NOMO-1 treated with DMSO at 0.1 percent for 48 hours (cell line): ENCODE data around the gene LGMN.

ENCODE experiments used
- DNase-seq: peaks from one replicate; lab custom pipeline; 2025; ENCODE audit not compliant: unreplicated experiment; lab: John Stamatoyannopoulos, UW

The LGMN gene

GRCh38 chr14:92729634-92730358 is 18.6 kb downstream of the LGMN start:
- peak; percentile 92 for DNase-seq

- DNase-seq = no peak
Observed at GRCh38 chr14:92728759-92729364, 19.6 kb downstream of the LGMN start.

DNA sequence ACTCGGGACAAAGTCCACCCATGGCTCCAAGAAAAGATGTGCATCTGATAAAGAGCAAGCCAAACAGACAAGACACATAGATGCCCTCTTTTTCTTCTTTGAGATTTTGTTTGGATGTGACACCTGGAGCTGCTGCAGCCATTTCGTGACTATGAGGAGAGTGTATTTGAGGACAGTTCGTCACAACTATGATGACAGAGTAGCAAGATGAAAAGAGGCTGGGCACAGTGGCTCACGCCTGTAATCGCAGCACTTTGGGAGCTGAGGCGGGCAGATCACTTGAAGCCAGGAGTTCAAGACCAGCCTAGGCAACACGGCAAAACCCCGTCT is 21.5 kb downstream of the LGMN start:
- no peak for DNase-seq

DNA sequence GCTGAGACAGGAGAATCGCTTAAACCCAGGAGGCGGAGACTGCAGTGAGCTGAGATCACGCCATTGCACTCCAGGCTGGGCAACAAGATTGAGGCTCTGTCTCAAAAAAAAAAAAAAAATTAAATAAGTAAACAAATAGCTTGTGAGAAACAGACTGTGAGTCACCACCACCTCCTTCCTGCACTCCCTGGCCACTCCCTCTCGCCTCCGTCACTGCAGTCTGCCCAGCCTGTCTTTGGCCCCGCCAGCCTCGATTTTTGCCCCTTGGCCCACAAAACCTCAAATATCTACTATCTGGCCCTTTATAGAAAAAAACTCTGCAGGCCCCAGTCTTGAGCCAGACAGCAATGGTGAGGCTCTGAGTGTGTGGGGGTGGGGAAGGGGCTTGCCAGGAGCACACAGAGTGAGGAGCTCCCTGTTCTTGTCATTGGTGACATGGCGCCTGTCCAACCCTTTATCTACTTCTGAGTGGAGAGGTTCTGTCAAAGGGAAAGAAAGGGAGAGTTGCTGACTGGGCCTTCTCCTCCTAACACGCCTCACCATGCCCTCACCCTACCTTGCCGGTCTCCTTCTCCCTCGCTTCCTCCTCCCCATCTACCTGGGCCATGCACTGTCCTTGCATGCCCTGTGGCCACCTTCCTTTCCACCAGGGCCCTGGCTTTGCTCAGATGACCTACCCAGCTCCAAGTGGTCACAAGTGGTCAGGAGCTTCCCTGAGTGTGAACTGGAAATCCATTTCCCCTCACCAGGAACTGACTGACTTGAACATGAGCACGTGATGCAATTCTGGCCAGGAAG is 22.1 kb downstream of the LGMN start:
- peak; percentile 47 for DNase-seq

- peak; percentile 91 for DNase-seq
Observed at GRCh38 chr14:92724516-92725340, 23.7 kb downstream of the LGMN start.

GRCh38 chr14:92719890-92720323 is 28.5 kb downstream of the LGMN start:
- no peak for DNase-seq

GRCh38 chr14:92719421-92719820 is 29.0 kb downstream of the LGMN start:
- no peak for DNase-seq

- no peak for DNase-seq
Observed at GRCh38 chr14:92718664-92719063, 29.8 kb downstream of the LGMN start.

DNA sequence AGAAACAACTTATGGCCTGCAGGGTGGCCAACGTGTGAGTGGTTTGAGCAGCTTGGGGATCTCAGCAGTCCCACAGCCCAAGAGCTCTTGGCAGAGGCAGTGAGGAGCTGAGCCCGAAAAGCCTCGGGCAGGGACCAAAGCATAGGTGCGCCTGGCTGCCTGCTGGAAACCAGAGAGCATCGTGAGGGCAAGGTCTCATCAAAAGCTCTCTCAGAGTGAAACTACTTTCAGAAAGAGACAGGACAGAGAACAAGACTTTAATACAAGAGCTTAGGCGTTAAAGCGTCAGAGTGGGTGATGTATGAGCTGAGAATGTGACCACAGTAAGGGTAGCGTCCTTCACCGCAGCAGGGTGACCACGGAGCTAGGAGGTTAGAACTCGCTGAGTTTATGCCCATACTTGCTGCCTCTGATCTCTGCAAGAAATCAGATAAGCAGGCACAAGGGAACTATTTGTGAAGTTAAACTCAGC is 30.8 kb downstream of the LGMN start:
- no peak for DNase-seq

GRCh38 chr14:92716131-92716530 is 32.3 kb downstream of the LGMN start:
- DNase-seq = no peak

DNA sequence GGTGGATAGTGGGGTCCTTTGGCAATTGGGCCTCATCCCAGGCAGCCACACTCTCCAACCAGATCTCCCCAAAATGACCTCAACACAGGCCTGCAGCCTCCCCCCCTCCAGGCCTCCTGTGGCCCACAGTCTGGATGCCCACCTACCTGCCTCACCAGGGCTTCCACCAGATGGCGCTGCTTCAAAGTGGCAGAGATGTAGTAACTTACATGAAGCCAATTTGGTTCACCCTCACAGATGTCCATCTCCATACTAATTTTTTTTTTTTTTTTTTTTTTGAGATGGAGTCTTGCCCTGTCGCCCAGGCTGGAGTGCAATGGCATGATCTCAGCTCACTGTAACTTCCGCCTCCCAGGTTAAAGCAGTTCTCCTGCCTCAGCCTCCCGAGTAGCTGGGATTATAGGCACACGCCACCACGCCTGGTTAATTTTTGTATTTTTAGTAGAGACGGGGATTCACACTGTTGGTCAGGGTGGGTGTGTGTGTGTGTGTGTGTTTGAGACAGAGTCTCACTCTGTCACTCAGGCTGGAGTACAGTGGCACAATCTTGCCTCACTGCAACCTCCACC is 33.6 kb downstream of the LGMN start:
- peak; percentile 30 for DNase-seq

DNA sequence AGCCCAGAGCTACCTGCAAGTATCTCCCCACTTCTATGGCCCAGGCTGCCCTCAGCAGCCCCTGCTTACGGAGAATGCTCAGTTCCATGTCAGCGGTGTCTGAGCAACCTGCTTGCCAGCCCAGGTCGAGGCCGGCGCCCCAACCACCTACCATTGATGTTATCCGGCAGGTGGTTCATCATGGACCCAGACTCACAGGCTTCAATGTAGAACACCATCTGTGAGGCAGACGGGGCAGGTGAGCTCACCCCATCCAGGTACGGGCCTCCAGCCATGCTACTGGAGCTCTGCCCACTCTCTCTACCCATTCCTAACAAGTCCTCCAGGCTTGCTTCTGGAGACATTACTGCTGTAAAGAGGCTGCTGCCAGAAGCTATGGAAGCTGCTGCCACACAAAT is 35.8 kb downstream of the LGMN start:
- DNase-seq = no peak

DNA sequence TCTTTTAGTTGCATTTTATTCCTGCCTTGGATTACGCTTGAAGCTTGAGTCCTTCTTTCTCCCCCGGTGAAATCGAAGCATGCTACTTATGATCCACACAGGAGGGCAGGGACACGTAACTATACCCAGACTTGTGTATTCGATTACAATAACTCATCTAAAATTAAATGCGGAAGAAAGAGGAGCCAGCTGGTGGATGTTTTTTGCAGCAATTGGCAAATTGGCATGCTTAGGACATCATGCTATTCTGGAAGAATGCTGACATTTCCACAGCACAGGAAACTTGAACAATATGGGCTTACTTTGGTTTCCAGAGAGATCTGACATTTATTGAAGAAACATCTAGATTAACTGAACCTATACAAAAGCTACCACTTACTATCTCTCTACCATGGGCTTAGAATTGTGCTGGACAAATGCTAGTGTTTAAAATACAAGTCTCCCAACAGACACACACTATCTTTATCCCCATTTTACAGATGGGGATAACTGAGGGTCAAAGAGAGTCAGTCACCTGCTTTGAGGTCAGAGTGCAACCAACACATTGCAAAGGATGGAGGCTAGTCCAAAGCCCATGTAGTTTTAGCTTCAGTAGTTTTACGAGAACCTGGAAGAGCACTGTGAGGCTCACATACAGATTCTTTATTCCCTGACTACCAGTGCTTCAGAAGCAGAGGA is 36.3 kb downstream of the LGMN start:
- no peak for DNase-seq

DNA sequence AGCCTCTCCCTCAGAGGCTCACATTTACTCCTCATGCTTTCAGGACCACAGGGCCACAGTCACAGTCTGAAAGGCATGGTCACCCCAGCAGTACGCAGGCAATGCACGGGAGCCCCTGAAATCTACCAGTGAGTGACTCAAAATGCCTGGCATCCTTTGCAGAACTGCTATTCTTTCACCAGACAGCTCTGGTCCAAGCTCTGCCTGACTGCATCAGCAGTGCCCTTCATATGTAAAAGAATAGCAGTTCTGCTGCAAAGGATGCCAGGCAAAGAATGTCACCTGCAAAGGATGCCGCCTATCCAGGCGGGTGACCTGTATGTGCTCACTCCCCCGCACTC is 38.5 kb downstream of the LGMN start:
- DNase-seq = no peak

DNA sequence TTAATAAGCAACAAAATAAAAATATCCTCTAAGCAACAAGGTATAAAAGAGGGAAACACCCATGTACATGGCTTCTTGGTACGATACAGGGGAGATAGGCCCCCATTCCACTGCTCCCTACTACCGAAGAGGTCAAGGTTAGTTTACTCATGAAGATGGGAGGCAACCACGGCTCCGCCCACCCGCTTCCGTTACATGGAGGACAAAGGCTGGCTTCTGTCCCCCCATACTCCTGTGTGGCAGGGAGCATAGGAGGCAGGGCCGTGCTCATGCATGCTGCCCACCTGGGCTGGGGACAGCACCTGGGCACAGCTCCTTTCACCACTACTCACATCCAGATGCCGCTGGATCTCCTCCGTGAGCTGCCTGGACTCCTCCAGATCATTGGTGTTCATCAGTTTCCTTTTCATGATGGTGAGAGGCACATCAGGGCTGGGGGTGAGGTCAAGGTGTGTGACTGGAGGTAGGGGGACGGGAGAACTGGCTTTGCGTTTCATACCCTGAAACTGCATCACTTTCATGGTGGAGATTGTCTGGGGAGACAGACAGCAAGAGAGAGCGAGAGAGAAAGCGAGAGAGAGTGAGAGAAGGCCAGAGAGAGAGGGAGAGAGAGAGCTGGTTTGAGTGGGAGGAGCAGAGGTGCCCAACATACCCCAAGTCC is 39.0 kb downstream of the LGMN start:
- no peak for DNase-seq

DNA sequence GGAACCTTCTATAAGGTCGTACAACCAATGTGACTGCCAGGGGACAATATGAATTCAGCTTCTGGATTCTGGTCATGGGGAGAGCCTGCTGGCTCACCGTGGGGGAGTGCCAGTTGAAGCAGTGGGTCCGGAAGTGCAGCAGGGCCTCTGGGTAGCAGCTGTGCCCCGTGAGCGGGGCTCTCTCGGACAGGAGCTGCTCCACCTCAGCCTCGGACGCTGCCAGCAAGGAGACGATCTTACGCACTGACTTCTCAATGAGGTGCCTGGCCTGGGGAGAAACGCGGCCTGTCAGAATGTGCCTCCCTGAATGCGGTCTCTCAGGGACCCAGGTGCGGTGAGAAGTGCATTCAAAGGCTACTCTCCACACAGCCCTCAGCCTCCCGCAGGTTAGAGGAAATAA is 42.0 kb downstream of the LGMN start:
- no peak for DNase-seq

GRCh38 chr14:92704821-92705220 is 43.6 kb downstream of the LGMN start:
- DNase-seq = no peak

DNA sequence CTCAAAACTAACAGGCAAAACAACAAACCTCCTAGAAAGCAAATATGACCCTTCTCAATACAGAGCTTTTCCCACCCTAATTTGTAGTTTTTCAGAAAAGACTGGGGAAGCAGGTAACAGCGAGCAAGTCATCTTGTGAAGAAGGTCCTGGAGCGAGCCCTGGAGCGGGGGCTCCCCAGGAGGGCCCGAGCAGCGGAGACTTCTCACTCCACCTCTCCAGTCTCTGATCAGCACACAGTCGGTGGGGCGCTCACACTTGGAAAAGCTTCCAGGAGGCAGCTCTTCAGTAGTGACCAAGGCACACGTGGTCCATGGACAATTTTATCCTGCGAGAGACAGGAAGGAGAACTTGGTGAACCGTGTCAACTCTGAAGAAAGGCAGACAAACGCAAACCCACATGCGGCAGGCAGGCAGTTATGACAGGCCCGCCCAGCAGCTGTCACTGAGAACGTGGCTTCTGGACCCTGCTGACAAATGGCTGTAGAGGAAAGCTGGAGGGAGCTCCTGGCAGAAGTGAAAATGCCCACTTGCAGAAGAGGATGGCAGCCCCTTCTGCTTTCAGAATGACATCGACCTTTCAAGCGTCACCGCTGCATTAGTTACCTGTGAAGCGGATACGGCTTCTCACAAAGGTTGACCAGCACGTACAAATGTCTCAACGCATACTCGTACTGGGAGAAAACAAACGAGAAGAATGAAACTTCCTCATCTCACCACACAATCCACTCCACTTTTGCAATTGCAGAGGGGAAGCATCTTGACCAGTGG is 44.2 kb downstream of the LGMN start:
- peak; percentile 99 for DNase-seq

- no peak for DNase-seq
Observed at GRCh38 chr14:92703516-92703915, 44.9 kb downstream of the LGMN start.
